OCI-LY7 (cell line): ENCODE data around the gene CNTN1. TPM values are rescaled to one million over a fixed set of nuclear protein-coding genes. Genes with fewer than 3 reads are reported as not detected.

Experiments used
- BruUV-seq: library from RNA; stranded (reverse); fragments of 400-500 nt; replicated peaks from 2 replicates; lab custom pipeline; 2021; lab: Mats Ljungman, UMichigan
- CTCF ChIA-PET: fragments of 300-600 bp; sonication (Branson Sonifier 250); formaldehyde crosslinking; loops from one replicate; lab custom pipeline; 2022; ENCODE audit warnings: antibody characterized with exemption; ENCODE audit not compliant: unreplicated experiment; lab: Charles Lee
- POLR2A ChIA-PET: fragments of 300-600 bp; sonication (Branson Sonifier 250); formaldehyde crosslinking; loops from one replicate; lab custom pipeline; 2022; ENCODE audit warnings: antibody characterized with exemption; lab: Charles Lee
- DNase-seq: peaks from one replicate; pipeline ENCODE4 v3.0.0-alpha.2; 2015; ENCODE audit warnings: low spot score
- H2AFZ ChIP-seq: fragments of 200-600 bp; sonication (generic), shearing (Covaris generic); 2 replicates; pipeline ENCODE4 v1.6.1; 2014; ENCODE audit warnings: mild to moderate bottlenecking, antibody characterized with exemption, low read length, moderate library complexity
- H3K27ac ChIP-seq: fragments of 200-600 bp; sonication (generic); 2 replicates; pipeline ENCODE4 v1.5.1; 2014; ENCODE audit warnings: mixed run types, low read depth, mild to moderate bottlenecking, moderate library complexity, low read length, inconsistent platforms; ENCODE audit not compliant: poor library complexity, severe bottlenecking
- H3K36me3 ChIP-seq: fragments of 200-600 bp; sonication (generic); 2 replicates; pipeline ENCODE4 v1.6.1; 2014; ENCODE audit warnings: mild to moderate bottlenecking, antibody characterized with exemption, low read length, moderate library complexity, mixed read lengths; ENCODE audit not compliant: insufficient read depth
- H3K4me1 ChIP-seq: fragments of 200-600 bp; sonication (generic); 2 replicates; pipeline ENCODE4 v1.5.1; 2014; ENCODE audit warnings: mild to moderate bottlenecking, low read length; ENCODE audit not compliant: insufficient read depth, poor library complexity, severe bottlenecking
- H3K4me2 ChIP-seq: fragments of 200-600 bp; sonication (generic); 2 replicates; pipeline ENCODE4 v1.6.1; 2014; ENCODE audit warnings: mild to moderate bottlenecking, low read length
- H3K4me3 ChIP-seq: fragments of 200-600 bp; sonication (generic); 2 replicates; pipeline ENCODE4 v1.5.1; 2014; ENCODE audit warnings: mild to moderate bottlenecking, low read depth, low read length; ENCODE audit not compliant: poor library complexity, severe bottlenecking
- H3K79me2 ChIP-seq: fragments of 200-600 bp; sonication (generic); 2 replicates; pipeline ENCODE4 v1.6.1; 2016; ENCODE audit warnings: low read depth, mild to moderate bottlenecking, low read length, moderate library complexity, mixed read lengths; ENCODE audit not compliant: insufficient read depth
- H3K9me2 ChIP-seq: fragments of 200-600 bp; sonication (generic); 2 replicates; pipeline ENCODE4 v1.6.1; 2016; ENCODE audit warnings: mild to moderate bottlenecking, low read length, mixed read lengths; ENCODE audit not compliant: insufficient read depth
- H3K9me3 ChIP-seq: fragments of 200-600 bp; sonication (generic); 2 replicates; pipeline ENCODE4 v1.6.1; 2014; ENCODE audit warnings: mild to moderate bottlenecking, mixed run types, low read length, mixed read lengths
- H4K20me1 ChIP-seq: fragments of 200-600 bp; sonication (generic); 2 replicates; pipeline ENCODE4 v1.6.1; 2014; ENCODE audit warnings: mild to moderate bottlenecking, antibody characterized with exemption, low read length, moderate library complexity, mixed read lengths; ENCODE audit not compliant: insufficient read depth
- EZH2phosphoT487 ChIP-seq: fragments of 200-600 bp; sonication (generic); IDR thresholded peaks from 2 replicates; pipeline ENCODE4 v1.6.1; 2018; ENCODE audit warnings: low read depth, borderline replicate concordance, mild to moderate bottlenecking, mixed run types, antibody characterized with exemption, low read length, moderate library complexity, mixed read lengths
- intact Hi-C: fragments of 100-400 bp; cut with micrococcal nuclease; formaldehyde crosslinking; loops from one replicate; pipeline ENCODE4 v1.10.0; 2022; ENCODE audit not compliant: unreplicated experiment
- total RNA-seq, 2 experiments: library from RNA; depleted of rRNA in 1 of 2; stranded (reverse); fragments of >200 nt in 1 of 2; shearing (Covaris generic) in 1 of 2; gene quantifications; 2 replicates each; pipeline ENCODE4 v1.2.3, GENCODE V29; 2014 to 2022
- TF ChIP-seq, protein P1 (sequence below): fragments of 200-600 bp; sonication (generic); conservative IDR thresholded peaks from 2 replicates; pipeline ENCODE4 v1.5.1; 2014; ENCODE audit warnings: mild to moderate bottlenecking, antibody characterized with exemption, low read length, moderate library complexity, mixed read lengths

The CNTN1 gene
- total RNA-seq, 2 experiments from 2014 or later = not detected

- ChIA-PET POLR2A (no interaction called here), CTCF (no interaction called here)
- no peak for DNase-seq
Observed at GRCh38 chr12:40788276-40788675, 96.0 kb downstream of the CNTN1 start.

DNA sequence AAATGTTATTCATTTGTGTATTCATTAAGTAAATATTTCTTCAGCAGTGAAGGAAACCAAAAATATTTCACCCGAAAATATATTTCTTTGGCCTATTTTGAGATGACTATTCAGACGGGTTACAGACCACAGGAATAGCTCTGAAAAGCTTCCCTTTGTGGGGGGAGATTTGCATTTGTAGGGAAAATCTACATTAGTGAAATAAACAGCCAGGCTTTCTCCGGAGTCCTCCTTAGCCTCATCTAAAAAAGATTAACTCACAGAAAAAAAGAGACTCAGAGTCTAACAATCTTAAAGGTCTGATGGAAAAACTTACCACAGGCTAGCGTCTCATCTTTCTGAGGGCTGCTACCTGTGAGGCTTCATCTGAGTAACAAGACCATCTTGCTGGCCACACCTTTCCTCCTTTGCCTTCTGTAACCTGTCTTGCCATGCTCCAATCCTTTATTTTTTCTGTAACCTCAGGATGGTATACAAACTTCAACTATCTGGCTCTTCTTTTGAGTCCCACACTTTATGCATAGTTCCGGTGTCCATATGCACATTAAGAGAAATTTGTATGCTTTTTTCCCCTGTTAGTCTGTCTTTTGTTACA is 100.7 kb downstream of the CNTN1 start:
- POLR2A ChIA-PET = no interaction called here
- CTCF ChIA-PET = no interaction called here
- H4K20me1 ChIP-seq = no peaks in the 10 kb centered on the region
- H3K4me1 ChIP-seq = no peaks in the 10 kb centered on the region
- H3K36me3 ChIP-seq = no peaks in the 10 kb centered on the region
- no peak overlapping the region for H3K4me3 ChIP-seq
- H3K4me2 ChIP-seq = no peak overlapping the region
- DNase-seq = no peak
- H3K9me2 ChIP-seq = no peaks in the 10 kb centered on the region
- no TSS peak for BruUV-seq
- no peaks in the 10 kb centered on the region for H3K9me3 ChIP-seq
- H3K27ac ChIP-seq = no peak overlapping the region
- no peak overlapping the region for H2AFZ ChIP-seq
- no peaks in the 10 kb centered on the region for H3K79me2 ChIP-seq
- intact Hi-C loops = no loop called here
- TF ChIP-seq, protein P1, sequence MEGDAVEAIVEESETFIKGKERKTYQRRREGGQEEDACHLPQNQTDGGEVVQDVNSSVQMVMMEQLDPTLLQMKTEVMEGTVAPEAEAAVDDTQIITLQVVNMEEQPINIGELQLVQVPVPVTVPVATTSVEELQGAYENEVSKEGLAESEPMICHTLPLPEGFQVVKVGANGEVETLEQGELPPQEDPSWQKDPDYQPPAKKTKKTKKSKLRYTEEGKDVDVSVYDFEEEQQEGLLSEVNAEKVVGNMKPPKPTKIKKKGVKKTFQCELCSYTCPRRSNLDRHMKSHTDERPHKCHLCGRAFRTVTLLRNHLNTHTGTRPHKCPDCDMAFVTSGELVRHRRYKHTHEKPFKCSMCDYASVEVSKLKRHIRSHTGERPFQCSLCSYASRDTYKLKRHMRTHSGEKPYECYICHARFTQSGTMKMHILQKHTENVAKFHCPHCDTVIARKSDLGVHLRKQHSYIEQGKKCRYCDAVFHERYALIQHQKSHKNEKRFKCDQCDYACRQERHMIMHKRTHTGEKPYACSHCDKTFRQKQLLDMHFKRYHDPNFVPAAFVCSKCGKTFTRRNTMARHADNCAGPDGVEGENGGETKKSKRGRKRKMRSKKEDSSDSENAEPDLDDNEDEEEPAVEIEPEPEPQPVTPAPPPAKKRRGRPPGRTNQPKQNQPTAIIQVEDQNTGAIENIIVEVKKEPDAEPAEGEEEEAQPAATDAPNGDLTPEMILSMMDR = no peak
- TF ChIP-seq EZH2phosphoT487 = no peak

More at GRCh38 chr12:40788276-40788675, 96.0 kb downstream of the CNTN1 start:
- Histone ChIP-seq H3K9me2 (no peaks in the 10 kb centered on the region), H3K4me1 (no peaks in the 10 kb centered on the region), H3K27ac (no peak overlapping the region), H3K36me3 (no peaks in the 10 kb centered on the region), H3K4me2 (no peak overlapping the region), H4K20me1 (no peaks in the 10 kb centered on the region), H3K79me2 (no peaks in the 10 kb centered on the region), H3K4me3 (no peak overlapping the region), H2AFZ (no peak overlapping the region), H3K9me3 (no peaks in the 10 kb centered on the region)
- intact Hi-C loops = no loop called here
- no TSS peak for BruUV-seq
- no peak for TF ChIP-seq EZH2phosphoT487
- TF ChIP-seq, protein P1 = no peak

GRCh38 chr12:40793471-40793870 is 101.2 kb downstream of the CNTN1 start:
- Histone ChIP-seq H3K79me2 (no peaks in the 10 kb centered on the region), H3K4me3 (no peak overlapping the region), H3K4me2 (no peak overlapping the region), H3K4me1 (no peaks in the 10 kb centered on the region), H2AFZ (no peak overlapping the region), H4K20me1 (no peaks in the 10 kb centered on the region), H3K9me2 (no peaks in the 10 kb centered on the region), H3K9me3 (no peaks in the 10 kb centered on the region), H3K27ac (no peak overlapping the region), H3K36me3 (no peaks in the 10 kb centered on the region)
- BruUV-seq = no TSS peak
- CTCF ChIA-PET = no interaction called here
- POLR2A ChIA-PET = no interaction called here
- no peak for DNase-seq
- intact Hi-C loops = no loop called here
- TF ChIP-seq, protein P1 = no peak
- no peak for TF ChIP-seq EZH2phosphoT487
